CD4-positive, CD25-positive, alpha-beta regulatory T cell (primary cell): ENCODE measurements around the gene POSTN. TPM values are rescaled to one million over a fixed set of nuclear protein-coding genes. Genes with fewer than 3 reads are reported as not detected.
"Not testable (repeated sequence)": the region's sequence is repeated elsewhere in the genome, so short reads cannot be mapped to it uniquely, and the experiment has no call there.

Experiments used
- ATAC-seq, 2 donors: fragments of 150-1000 bp; cut with Tn5 transposase; one replicate each; pipeline ENCODE4 v1.10.0; 2021; ENCODE audit warnings: low read depth in 2 of 2, moderate number of reproducible peaks in 2 of 2, moderate library complexity in 1 of 2
- DNase-seq, 3 donors: peaks; one replicate each; pipeline versions ENCODE4 v3.0.0 to v3.0.0-alpha.2; 2012 to 2022; ENCODE audit warnings: mixed read lengths in 1 of 3
- H3K27ac ChIP-seq: one replicate; pipeline ENCODE4 v1.7.0; 2013; ENCODE audit warnings: mild to moderate bottlenecking, low read length; ENCODE audit not compliant: insufficient read depth, poor library complexity, severe bottlenecking
- H3K27me3 ChIP-seq: one replicate; pipeline ENCODE4 v1.7.0; 2013; ENCODE audit warnings: low read length; ENCODE audit not compliant: control insufficient read depth, insufficient read depth
- H3K36me3 ChIP-seq: one replicate; pipeline ENCODE4 v1.7.0; 2013; ENCODE audit warnings: mild to moderate bottlenecking, low read length, moderate library complexity; ENCODE audit not compliant: control insufficient read depth, insufficient read depth
- H3K4me1 ChIP-seq: 2 replicates; pipeline ENCODE4 v1.7.0; 2013; ENCODE audit warnings: mild to moderate bottlenecking, low read length; ENCODE audit not compliant: insufficient read depth, control insufficient read depth, poor library complexity, severe bottlenecking
- H3K4me3 ChIP-seq: one replicate; pipeline ENCODE4 v1.7.0; 2013; ENCODE audit warnings: low read depth, mild to moderate bottlenecking, low read length, moderate library complexity
- H3K9me3 ChIP-seq, 2 experiments: 1 replicate in 1 of 2; 2 replicates in 1 of 2; pipeline ENCODE4 v1.7.0; 2013; ENCODE audit warnings: low read length in 2 of 2, mild to moderate bottlenecking in 1 of 2, moderate library complexity in 1 of 2; ENCODE audit not compliant: control insufficient read depth in 2 of 2
- H3K27ac Mint-ChIP-seq, 3 donors: one replicate each; pipeline ENCODE4 v1.8.0; 2020 to 2022; ENCODE audit warnings: mild to moderate bottlenecking in 3 of 3, mixed read lengths in 3 of 3, moderate library complexity in 2 of 3
- H3K27me3 Mint-ChIP-seq: one replicate; pipeline ENCODE4 v1.8.0; 2022; ENCODE audit warnings: mild to moderate bottlenecking, mixed read lengths
- H3K36me3 Mint-ChIP-seq: one replicate; pipeline ENCODE4 v1.8.0; 2020; ENCODE audit warnings: mixed read lengths
- H3K4me1 Mint-ChIP-seq, 4 donors: one replicate each; pipeline ENCODE4 v1.8.0; 2020 to 2022; ENCODE audit warnings: mixed read lengths in 4 of 4, mild to moderate bottlenecking in 1 of 4
- H3K4me3 Mint-ChIP-seq, 4 donors: one replicate each; pipeline ENCODE4 v1.8.0; 2020 to 2022; ENCODE audit warnings: mild to moderate bottlenecking in 4 of 4, mixed read lengths in 4 of 4, moderate library complexity in 3 of 4
- H3K9me3 Mint-ChIP-seq, 7 donors: one replicate each; pipeline ENCODE4 v1.8.0; 2020 to 2022; ENCODE audit warnings: mixed read lengths in 7 of 7, mild to moderate bottlenecking in 3 of 7, moderate library complexity in 2 of 7
- polyA plus RNA-seq, 4 donors: library from polyadenylated mRNA; unstranded; fragments of 300-500 nt; fragmentation: Illumina TruSeq; gene quantifications; one replicate each; pipeline ENCODE4 v1.2.3, GENCODE V29; 2021
- total RNA-seq: library from RNA; stranded (reverse); gene quantifications from one replicate; pipeline ENCODE4 v1.2.3, GENCODE V29; 2022

Gene POSTN
- total and polyA plus RNA-seq, 5 donors from 2014 or later = not detected

DNA sequence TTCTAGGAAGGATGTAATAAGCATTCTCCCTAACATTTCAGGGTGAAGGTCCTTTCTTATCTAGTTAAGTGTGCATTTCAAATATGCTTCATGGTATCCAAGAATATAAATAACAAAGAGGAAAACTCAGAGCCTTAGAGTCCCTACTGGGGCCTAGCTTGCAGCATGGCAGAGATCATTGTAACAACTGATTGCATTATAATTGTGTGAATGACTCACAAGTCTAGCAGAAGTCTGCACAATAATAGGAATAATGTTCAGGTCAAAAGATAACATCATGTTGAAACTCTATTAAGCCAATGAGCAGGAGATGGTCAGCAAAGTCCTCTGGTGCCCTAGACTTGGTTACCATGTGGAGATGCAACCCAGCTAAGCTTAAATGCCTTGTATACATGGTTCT lies 3.4 kb downstream of the POSTN start:
- H3K4me3 ChIP-seq = no peak overlapping the region
- H3K4me3 Mint-ChIP-seq = no peak overlapping the region
- H3K36me3 Mint-ChIP-seq = no peaks in the 10 kb centered on the region
- DNase-seq (no peak), ATAC-seq (no peak)
- H3K27ac ChIP-seq = no peak overlapping the region
- no peaks in the 10 kb centered on the region for H3K4me1 ChIP-seq
- no peaks in the 10 kb centered on the region for H3K36me3 ChIP-seq
- H3K9me3 Mint-ChIP-seq = no peaks in the 10 kb centered on the region
- H3K27me3 Mint-ChIP-seq = no peaks in the 10 kb centered on the region
- no peaks in the 10 kb centered on the region for H3K4me1 Mint-ChIP-seq
- H3K9me3 ChIP-seq = no peaks in the 10 kb centered on the region
- no peak overlapping the region for H3K27ac Mint-ChIP-seq
- H3K27me3 ChIP-seq = no peaks in the 10 kb centered on the region

DNA sequence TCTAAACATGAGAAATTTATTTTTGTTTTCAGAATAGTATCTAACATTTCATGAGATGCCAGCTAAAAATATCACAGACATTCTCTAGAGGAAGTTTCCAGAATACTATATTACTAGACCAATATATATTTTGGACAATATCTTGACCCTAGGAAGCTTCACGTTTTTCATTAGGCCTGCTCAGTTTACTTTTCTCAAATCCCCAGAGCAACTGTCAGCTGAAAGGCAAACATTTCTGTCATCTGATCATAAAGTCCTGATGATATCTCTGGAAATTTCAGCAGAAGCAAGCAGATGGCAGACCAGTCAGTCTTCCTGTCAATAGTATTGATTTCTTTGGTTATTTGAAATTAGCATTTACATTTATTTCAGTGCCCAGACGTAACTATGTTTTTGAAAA lies 4.0 kb downstream of the POSTN start:
- Histone ChIP-seq H3K4me1 (no peaks in the 10 kb centered on the region), H3K27ac (no peak overlapping the region), H3K36me3 (no peaks in the 10 kb centered on the region), H3K9me3 (no peaks in the 10 kb centered on the region), H3K27me3 (no peaks in the 10 kb centered on the region), H3K4me3 (no peak overlapping the region)
- no peak for DNase-seq
- no peak overlapping the region for H3K27ac Mint-ChIP-seq
- no peaks in the 10 kb centered on the region for H3K27me3 Mint-ChIP-seq
- H3K4me1 Mint-ChIP-seq = no peaks in the 10 kb centered on the region
- ATAC-seq = no peak
- H3K4me3 Mint-ChIP-seq = no peak overlapping the region
- H3K36me3 Mint-ChIP-seq = no peaks in the 10 kb centered on the region
- no peaks in the 10 kb centered on the region for H3K9me3 Mint-ChIP-seq

DNA sequence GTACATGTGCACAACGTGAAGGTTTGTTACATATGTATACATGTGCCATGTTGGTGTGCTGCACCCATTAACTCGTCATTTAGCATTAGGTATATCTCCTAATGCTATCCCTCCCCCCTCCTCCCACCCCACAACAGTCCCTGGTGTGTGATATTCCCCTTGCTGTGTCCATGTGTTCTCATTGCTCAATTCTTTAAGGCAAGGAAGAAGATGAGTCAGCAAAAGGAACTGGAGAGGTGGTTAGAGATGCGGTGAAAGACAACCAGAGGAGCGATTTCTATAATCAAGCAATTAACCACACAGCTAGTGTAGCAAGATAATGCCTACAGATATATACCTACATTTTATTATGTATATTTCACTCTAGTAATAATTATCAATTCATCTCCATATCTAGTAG lies 9.2 kb downstream of the POSTN start:
- H3K36me3 Mint-ChIP-seq, H3K4me3 ChIP-seq, H3K4me1 ChIP-seq, H3K9me3 ChIP-seq, H3K9me3 Mint-ChIP-seq, ATAC-seq, H3K36me3 ChIP-seq, H3K4me1 Mint-ChIP-seq, DNase-seq, H3K4me3 Mint-ChIP-seq, H3K27ac Mint-ChIP-seq, H3K27ac ChIP-seq, H3K27me3 Mint-ChIP-seq, H3K27me3 ChIP-seq: not testable (repeated sequence)

DNA sequence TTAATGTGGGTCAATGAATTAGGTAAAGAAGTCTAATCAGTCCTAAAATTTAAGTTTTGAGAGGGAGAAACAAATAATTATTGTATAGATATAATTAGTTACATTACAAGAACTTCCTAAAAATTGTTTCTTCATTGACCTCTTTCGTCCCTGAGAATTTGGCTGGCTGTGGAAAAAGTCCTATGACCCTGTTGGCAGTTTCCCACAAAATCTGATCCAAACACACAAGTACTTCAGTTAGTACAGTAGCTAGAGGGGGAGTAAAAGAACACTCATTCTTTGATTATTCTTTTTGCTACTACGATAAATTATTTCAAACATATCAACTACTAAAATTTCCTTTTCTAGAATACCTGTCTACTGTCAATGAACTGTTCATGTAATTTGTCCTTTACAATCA lies 11.3 kb downstream of the POSTN start:
- no peaks in the 10 kb centered on the region for H3K4me1 ChIP-seq
- DNase-seq (no peak), ATAC-seq (no peak)
- H3K27ac ChIP-seq = no peak overlapping the region
- Mint-ChIP-seq H3K9me3 (peaks cover 0 to 6% (median 2%) of the 10 kb centered on the region in 7 donors), H3K4me3 (no peak overlapping the region), H3K27ac (no peak overlapping the region), H3K36me3 (no peaks in the 10 kb centered on the region), H3K4me1 (no peaks in the 10 kb centered on the region), H3K27me3 (no peaks in the 10 kb centered on the region)
- no peak overlapping the region for H3K4me3 ChIP-seq
- no peaks in the 10 kb centered on the region for H3K36me3 ChIP-seq
- H3K9me3 ChIP-seq = no peaks in the 10 kb centered on the region
- H3K27me3 ChIP-seq = no peaks in the 10 kb centered on the region

- H3K27me3 Mint-ChIP-seq = no peaks in the 10 kb centered on the region
- H3K9me3 Mint-ChIP-seq = peaks cover 0 to 6% (median 2%) of the 10 kb centered on the region in 7 donors
- Histone ChIP-seq H3K4me3 (no peak overlapping the region), H3K27ac (no peak overlapping the region), H3K4me1 (no peaks in the 10 kb centered on the region), H3K9me3 (no peaks in the 10 kb centered on the region), H3K27me3 (no peaks in the 10 kb centered on the region), H3K36me3 (no peaks in the 10 kb centered on the region)
- H3K27ac Mint-ChIP-seq = no peak overlapping the region
- no peak overlapping the region for H3K4me3 Mint-ChIP-seq
- no peaks in the 10 kb centered on the region for H3K36me3 Mint-ChIP-seq
- no peak for ATAC-seq
- H3K4me1 Mint-ChIP-seq = no peaks in the 10 kb centered on the region
- DNase-seq = no peak
Observed at GRCh38 chr13:37586164-37586563, 12.4 kb downstream of the POSTN start.

DNA sequence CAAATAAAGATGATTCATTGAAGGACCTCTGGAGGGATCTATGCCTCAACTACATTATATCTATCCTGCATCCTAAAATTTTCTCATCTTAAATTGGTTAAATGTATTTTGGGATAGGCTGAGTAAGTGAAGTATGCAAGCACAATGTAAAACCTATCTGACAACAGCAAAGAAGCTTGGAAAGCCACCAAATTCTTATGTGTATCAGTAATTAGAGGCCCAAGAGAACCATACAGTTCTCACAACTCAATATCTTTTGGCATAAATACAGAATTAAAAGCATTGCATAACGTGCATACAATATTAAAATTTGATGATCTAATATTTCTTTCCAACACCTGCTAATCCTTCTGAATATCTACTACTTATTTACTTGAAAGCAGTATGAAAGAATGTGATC lies 13.0 kb downstream of the POSTN start:
- no peaks in the 10 kb centered on the region for H3K9me3 ChIP-seq
- H3K36me3 ChIP-seq = no peaks in the 10 kb centered on the region
- H3K27me3 Mint-ChIP-seq = no peaks in the 10 kb centered on the region
- H3K27ac Mint-ChIP-seq = no peak overlapping the region
- H3K27ac ChIP-seq = no peak overlapping the region
- no peaks in the 10 kb centered on the region for H3K4me1 Mint-ChIP-seq
- H3K36me3 Mint-ChIP-seq = no peaks in the 10 kb centered on the region
- no peaks in the 10 kb centered on the region for H3K4me1 ChIP-seq
- no peak overlapping the region for H3K4me3 ChIP-seq
- H3K9me3 Mint-ChIP-seq = peaks cover 0 to 6% (median 2%) of the 10 kb centered on the region in 7 donors
- DNase-seq (no peak), ATAC-seq (no peak)
- H3K27me3 ChIP-seq = no peaks in the 10 kb centered on the region
- H3K4me3 Mint-ChIP-seq = no peak overlapping the region

GRCh38 chr13:37576601-37577000 lies 22.0 kb downstream of the POSTN start:
- no peaks in the 10 kb centered on the region for H3K27me3 Mint-ChIP-seq
- H3K36me3 Mint-ChIP-seq = no peaks in the 10 kb centered on the region
- H3K27ac ChIP-seq = no peak overlapping the region
- DNase-seq (no peak), ATAC-seq (no peak)
- no peak overlapping the region for H3K27ac Mint-ChIP-seq
- no peaks in the 10 kb centered on the region for H3K27me3 ChIP-seq
- peaks cover 0 to 2% of the 10 kb centered on the region in 2 experiments for H3K9me3 ChIP-seq
- H3K4me3 Mint-ChIP-seq = no peak overlapping the region
- peaks cover 0 to 4% (median 0%) of the 10 kb centered on the region in 7 donors for H3K9me3 Mint-ChIP-seq
- no peak overlapping the region for H3K4me3 ChIP-seq
- H3K36me3 ChIP-seq = no peaks in the 10 kb centered on the region
- no peaks in the 10 kb centered on the region for H3K4me1 ChIP-seq
- H3K4me1 Mint-ChIP-seq = no peaks in the 10 kb centered on the region

GRCh38 chr13:37565425-37565824 lies 33.1 kb downstream of the POSTN start:
- no peaks in the 10 kb centered on the region for H3K36me3 ChIP-seq
- ATAC-seq = no peak
- H3K27ac Mint-ChIP-seq = no peak overlapping the region
- H3K27me3 ChIP-seq = no peaks in the 10 kb centered on the region
- H3K9me3 Mint-ChIP-seq = peaks cover 0 to 12% (median 4%) of the 10 kb centered on the region in 7 donors
- H3K4me1 Mint-ChIP-seq = no peaks in the 10 kb centered on the region
- no peak overlapping the region for H3K27ac ChIP-seq
- no peak overlapping the region for H3K4me3 Mint-ChIP-seq
- no peak overlapping the region for H3K4me3 ChIP-seq
- no peaks in the 10 kb centered on the region for H3K9me3 ChIP-seq
- no peaks in the 10 kb centered on the region for H3K36me3 Mint-ChIP-seq
- H3K4me1 ChIP-seq = no peaks in the 10 kb centered on the region
- H3K27me3 Mint-ChIP-seq = no peaks in the 10 kb centered on the region
- no peak for DNase-seq
